ENCODE results near the gene ATP2B1.

- TF ChIP-seq PRDM10 (tag by site-specific recombination; IDR thresholded peaks at IDR 0.05) (no peak), ZNF707 (tag by site-specific recombination; IDR thresholded peaks at IDR 0.05) (no peak), ZBTB26 (tag by site-specific recombination; optimal IDR thresholded peaks at IDR 0.05) (no peak), CTCF (tag by site-specific recombination; IDR thresholded peaks at IDR 0.05) (no peak), ZNF621 (tag by site-specific recombination; IDR thresholded peaks at IDR 0.05) (no peak), ELK4 (IDR thresholded peaks at IDR 0.05; ENCODE audit: borderline replicate concordance, low read depth, low read length) (no peak), ZNF133 (tag by site-specific recombination; IDR thresholded peaks at IDR 0.05) (no peak), ZNF560 (tag by site-specific recombination; IDR thresholded peaks at IDR 0.05; ENCODE audit: borderline replicate concordance) (no peak), ZNF776 (tag by site-specific recombination; IDR thresholded peaks at IDR 0.05; ENCODE audit: borderline replicate concordance) (no peak), ZBTB7A (tag by site-specific recombination; IDR thresholded peaks at IDR 0.05; ENCODE audit: low read depth) (no peak), ZNF513 (tag by site-specific recombination; IDR thresholded peaks at IDR 0.05) (no peak), ZNF777 (tag by site-specific recombination; IDR thresholded peaks at IDR 0.05; ENCODE audit: borderline replicate concordance) (no peak)
Observed at GRCh38 chr12:89704457-89704856, 4.2 kb downstream of the ATP2B1 start.

All from HEK293 (cell line).